HepG2 (cell line): ENCODE data around the gene LCK. TPM values are rescaled to one million over a fixed set of nuclear protein-coding genes. Genes with fewer than 3 reads are reported as not detected.

ENCODE experiments used
- AFF4 ChIP-seq: sonication (generic); formaldehyde crosslinking; IDR thresholded peaks from 2 replicates; pipeline ENCODE4 v1.4.0; 2020; ENCODE audit warnings: missing genetic modification reagents
- EHMT2 ChIP-seq: fragments of 200-600 bp; sonication (generic); IDR thresholded peaks from 2 replicates; pipeline ENCODE4 v1.7.0; 2017; ENCODE audit warnings: antibody characterized with exemption, low read depth, low read length, borderline replicate concordance
- ELK4 ChIP-seq: sonication (generic); formaldehyde crosslinking; IDR thresholded peaks from 2 replicates; pipeline ENCODE4 v1.9.0; 2021; ENCODE audit warnings: missing genetic modification reagents, borderline replicate concordance
- MXI1 ChIP-seq: IDR thresholded peaks from 3 replicates; pipeline ENCODE4 v1.6.1; 2012; ENCODE audit warnings: low read depth, low read length, inconsistent platforms, borderline replicate concordance
- PCBP1 ChIP-seq: fragments of 200-400 bp; formaldehyde crosslinking; IDR thresholded peaks from 2 replicates; pipeline ENCODE4 v1.6.1; 2017; ENCODE audit warnings: mild to moderate bottlenecking, low read depth, low read length, borderline replicate concordance
- RBFOX2 ChIP-seq: fragments of 200-400 bp; formaldehyde crosslinking; IDR thresholded peaks from 2 replicates; pipeline ENCODE4 v1.6.1; 2017; ENCODE audit warnings: low read depth, mild to moderate bottlenecking, low read length
- RCOR2 ChIP-seq: IDR thresholded peaks from 2 replicates; pipeline ENCODE4 v1.6.1; 2016; ENCODE audit warnings: missing biosample characterization, missing genetic modification reagents
- REL ChIP-seq: sonication (generic); formaldehyde crosslinking; conservative IDR thresholded peaks from 2 replicates; pipeline ENCODE4 v1.8.0; 2022; ENCODE audit warnings: mild to moderate bottlenecking, missing genetic modification reagents, moderate library complexity
- TFDP1 ChIP-seq: IDR thresholded peaks from 2 replicates; pipeline ENCODE4 v1.6.1; 2016; ENCODE audit warnings: missing compliant biosample characterization, missing genetic modification reagents, borderline replicate concordance
- ZNF232 ChIP-seq: sonication (generic); formaldehyde crosslinking; IDR thresholded peaks from 2 replicates; pipeline ENCODE4 v1.4.0; 2020; ENCODE audit warnings: missing genetic modification reagents, borderline replicate concordance
- ZNF318 ChIP-seq: sonication (generic); formaldehyde crosslinking; IDR thresholded peaks from 2 replicates; pipeline ENCODE4 v1.4.0; 2020; ENCODE audit warnings: mild to moderate bottlenecking, missing genetic modification reagents
- ZNF441 ChIP-seq: sonication (generic); formaldehyde crosslinking; IDR thresholded peaks from 2 replicates; pipeline ENCODE4 v1.7.0; 2021; ENCODE audit warnings: missing genetic modification reagents, borderline replicate concordance
- polyA plus RNA-seq, 8 experiments: library from polyadenylated mRNA; depleted of rRNA in 3 of 8; stranded (reverse) in 7 of 8; unstranded in 1 of 8; fragments of >200 nt; fragmentation: Illumina TruSeq in 4 of 8; extraction: Trizol in 4 of 8; gene quantifications; 2 replicates each; pipeline versions ENCODE4 v1.2.1 to v1.2.3, GENCODE V29; 2011 to 2016; ENCODE audit warnings: low read depth in 4 of 8, missing spikeins in 1 of 8, mixed read lengths in 1 of 8; ENCODE audit not compliant: insufficient read depth in 1 of 8
- total RNA-seq, 5 experiments: library from RNA; depleted of rRNA; stranded (reverse); fragments of >200 nt; fragmentation: Illumina TruSeq; extraction: Trizol; gene quantifications; 2 replicates each; pipeline ENCODE4 v1.2.3, GENCODE V29; 2016; ENCODE audit warnings: low read depth in 1 of 5

The LCK gene
- total and polyA plus RNA-seq, 2 of the 13 experiments (the other 11 are each of a cell fraction or from before 2014, with no cell fraction given) = 0.93 to 1.8 TPM

- TF ChIP-seq AFF4 (CRISPR knock-in tag) (no peak), RBFOX2 (0 out of 2 replicates have a peak, but pooled peaks have one; percentile 33), PCBP1 (no peak), TFDP1 (CRISPR knock-in tag) (peak; percentile 74; the same call in 1 of the 2 replicates), RCOR2 (CRISPR knock-in tag) (no peak), ZNF441 (no peak; the same call in 1 of the 2 replicates), ELK4 (CRISPR knock-in tag) (no peak), ZNF232 (CRISPR knock-in tag) (0 out of 2 replicates have a peak, but pooled peaks have one; percentile 67), ZNF318 (CRISPR knock-in tag) (peak; percentile 57; the same call in 1 of the 2 replicates), REL (CRISPR knock-in tag) (no peak), EHMT2 (no peak), MXI1 (no peak)
These were observed 9.9 kb upstream of the LCK start (continued) for GRCh38 chr1:32241001-32241763.
